Activated T-cell treated with anti-CD3 and anti-CD28 coated beads, Interleukin-2, amount 50 U/mL, for 4 hours (primary cell): ENCODE measurements around the gene IQCE. TPM values are rescaled to one million over a fixed set of nuclear protein-coding genes. Genes with fewer than 3 reads are reported as not detected.

ENCODE experiments used
- ATAC-seq, 2 donors: fragments of 200-7000 bp; cut with Tn5 transposase; one replicate each; pipeline ENCODE4 v1.10.0; 2021
- DNase-seq: peaks from one replicate; pipeline ENCODE4 v3.0.0-alpha.2; 2020
- H3K27me3 Mint-ChIP-seq: one replicate; pipeline ENCODE4 v1.8.0; 2021; ENCODE audit warnings: low read depth, mixed read lengths
- H3K36me3 Mint-ChIP-seq: one replicate; pipeline ENCODE4 v1.8.0; 2022; ENCODE audit warnings: mixed read lengths; ENCODE audit not compliant: insufficient read depth
- H3K4me1 Mint-ChIP-seq: one replicate; pipeline ENCODE4 v1.8.0; 2021; ENCODE audit warnings: low read depth, mixed read lengths
- H3K4me3 Mint-ChIP-seq: one replicate; pipeline ENCODE4 v1.8.0; 2021; ENCODE audit warnings: mild to moderate bottlenecking, moderate library complexity, mixed read lengths
- H3K9me3 Mint-ChIP-seq: one replicate; pipeline ENCODE4 v1.8.0; 2021; ENCODE audit warnings: mixed read lengths
- total RNA-seq, 3 donors: library from RNA; stranded (reverse); gene quantifications; one replicate each; pipeline ENCODE4 v1.2.1, GENCODE V29; 2021

IQCE gene
- total RNA-seq, 3 donors from 2014 or later, result 8.9 to 10.4 (median 9.0) TPM

GRCh38 chr7:2517678-2518507, 40.9 kb upstream of the IQCE start:
- Mint-ChIP-seq H3K27me3 (no peaks in the 10 kb centered on the region), H3K9me3 (no peaks in the 10 kb centered on the region), H3K36me3 (no peaks in the 10 kb centered on the region), H3K4me3 (peak overlapping the region; percentile 67), H3K4me1 (peaks cover 39% of the 10 kb centered on the region)
- DNase-seq, result no peak
- ATAC-seq, result no peak

GRCh38 chr7:2518737-2519118, 40.1 kb upstream of the IQCE start:
- H3K4me1 Mint-ChIP-seq, result peaks cover 36% of the 10 kb centered on the region
- no peak for ATAC-seq
- no peaks in the 10 kb centered on the region for H3K36me3 Mint-ChIP-seq
- no peaks in the 10 kb centered on the region for H3K27me3 Mint-ChIP-seq
- peak overlapping the region; percentile 67 for H3K4me3 Mint-ChIP-seq
- H3K9me3 Mint-ChIP-seq, result no peaks in the 10 kb centered on the region
- no peak for DNase-seq

- DNase-seq (peak; percentile 81), ATAC-seq (peak; percentile 80 to 81)
- H3K9me3 Mint-ChIP-seq, result no peaks in the 10 kb centered on the region
- H3K27me3 Mint-ChIP-seq, result no peaks in the 10 kb centered on the region
- peak within 1 kb of the TSS; percentile 90 for H3K4me3 Mint-ChIP-seq
- peaks cover 36% of the 10 kb centered on the region for H3K4me1 Mint-ChIP-seq
- H3K36me3 Mint-ChIP-seq, result no peaks in the 10 kb centered on the region
These were observed 39.5 kb upstream of the IQCE start, which contains the start of gene LFNG for GRCh38 chr7:2519119-2519930. LFNG (plus strand) TSS chr7:2519774; CDS start chr7:2519862, 88 bp downstream.

- Mint-ChIP-seq H3K36me3 (no peaks in the 10 kb centered on the region), H3K9me3 (no peaks in the 10 kb centered on the region), H3K27me3 (no peaks in the 10 kb centered on the region), H3K4me1 (peaks cover 36% of the 10 kb centered on the region), H3K4me3 (peak overlapping the region; percentile 90)
- ATAC-seq (no peak), DNase-seq (no peak)
These were observed 38.5 kb upstream of the IQCE start for GRCh38 chr7:2520131-2520760.

GRCh38 chr7:2520761-2521290, 38.0 kb upstream of the IQCE start:
- ATAC-seq, result no peak
- DNase-seq, result no peak
- Mint-ChIP-seq H3K27me3 (no peaks in the 10 kb centered on the region), H3K4me3 (peak overlapping the region; percentile 90), H3K4me1 (peaks cover 39% of the 10 kb centered on the region), H3K9me3 (no peaks in the 10 kb centered on the region), H3K36me3 (no peaks in the 10 kb centered on the region)

- no peak for DNase-seq
These were observed 37.4 kb upstream of the IQCE start for GRCh38 chr7:2521341-2521745.

GRCh38 chr7:2521952-2522591, 36.7 kb upstream of the IQCE start:
- Mint-ChIP-seq H3K9me3 (no peaks in the 10 kb centered on the region), H3K27me3 (no peaks in the 10 kb centered on the region), H3K4me1 (peaks cover 48% of the 10 kb centered on the region), H3K4me3 (peak overlapping the region; percentile 90), H3K36me3 (peaks cover 2% of the 10 kb centered on the region)
- DNase-seq (peak; percentile 73), ATAC-seq (peak; percentile 51 to 56)

More at GRCh38 chr7:2521341-2521745, 37.4 kb upstream of the IQCE start:
- ATAC-seq, result no peak
- Mint-ChIP-seq H3K4me3 (peak overlapping the region; percentile 90), H3K36me3 (no peaks in the 10 kb centered on the region), H3K9me3 (no peaks in the 10 kb centered on the region), H3K27me3 (no peaks in the 10 kb centered on the region), H3K4me1 (peaks cover 43% of the 10 kb centered on the region)

GRCh38 chr7:2522780-2523433, 35.9 kb upstream of the IQCE start:
- ATAC-seq, result no peak
- H3K4me1 Mint-ChIP-seq, result peaks cover 49% of the 10 kb centered on the region
- peaks cover 4% of the 10 kb centered on the region for H3K36me3 Mint-ChIP-seq
- H3K9me3 Mint-ChIP-seq, result no peaks in the 10 kb centered on the region
- H3K27me3 Mint-ChIP-seq, result no peaks in the 10 kb centered on the region
- DNase-seq, result no peak
- peak overlapping the region; percentile 90 for H3K4me3 Mint-ChIP-seq

GRCh38 chr7:2523461-2523936, 35.3 kb upstream of the IQCE start:
- Mint-ChIP-seq H3K9me3 (no peaks in the 10 kb centered on the region), H3K36me3 (peaks cover 4% of the 10 kb centered on the region), H3K4me1 (peaks cover 49% of the 10 kb centered on the region), H3K4me3 (peak overlapping the region; percentile 90), H3K27me3 (no peaks in the 10 kb centered on the region)
- DNase-seq (no peak), ATAC-seq (no peak)

GRCh38 chr7:2523941-2524807, 34.6 kb upstream of the IQCE start:
- Mint-ChIP-seq H3K9me3 (no peaks in the 10 kb centered on the region), H3K36me3 (peaks cover 4% of the 10 kb centered on the region), H3K4me3 (peak overlapping the region; percentile 42), H3K4me1 (peaks cover 56% of the 10 kb centered on the region), H3K27me3 (no peaks in the 10 kb centered on the region)
- no peak for DNase-seq
- no peak for ATAC-seq

GRCh38 chr7:2524808-2525657, 33.7 kb upstream of the IQCE start:
- H3K36me3 Mint-ChIP-seq, result peaks cover 4% of the 10 kb centered on the region
- no peak for DNase-seq
- H3K4me1 Mint-ChIP-seq, result peaks cover 62% of the 10 kb centered on the region
- H3K9me3 Mint-ChIP-seq, result no peaks in the 10 kb centered on the region
- no peaks in the 10 kb centered on the region for H3K27me3 Mint-ChIP-seq
- ATAC-seq, result no peak
- H3K4me3 Mint-ChIP-seq, result no peak overlapping the region
